CD4-positive, alpha-beta T cell treated with Interleukin-4 for 1 hour (primary cell): Measurements from ENCODE around the gene LILRA6.
A peak's percentile ranks its signal among the peaks of the same experiment; 100 is the strongest.
"Not testable (repeated sequence)": the region's sequence is repeated elsewhere in the genome, so short reads cannot be mapped to it uniquely, and the experiment has no call there.

Experiments
- DNase-seq, 2 donors: peaks; one replicate each; pipeline ENCODE4 v3.0.0-alpha.2; 2020 to 2022

LILRA6 gene

GRCh38 chr19:54206831-54207177 is 35.8 kb downstream of the LILRA6 start:
- DNase-seq = no peak

DNA sequence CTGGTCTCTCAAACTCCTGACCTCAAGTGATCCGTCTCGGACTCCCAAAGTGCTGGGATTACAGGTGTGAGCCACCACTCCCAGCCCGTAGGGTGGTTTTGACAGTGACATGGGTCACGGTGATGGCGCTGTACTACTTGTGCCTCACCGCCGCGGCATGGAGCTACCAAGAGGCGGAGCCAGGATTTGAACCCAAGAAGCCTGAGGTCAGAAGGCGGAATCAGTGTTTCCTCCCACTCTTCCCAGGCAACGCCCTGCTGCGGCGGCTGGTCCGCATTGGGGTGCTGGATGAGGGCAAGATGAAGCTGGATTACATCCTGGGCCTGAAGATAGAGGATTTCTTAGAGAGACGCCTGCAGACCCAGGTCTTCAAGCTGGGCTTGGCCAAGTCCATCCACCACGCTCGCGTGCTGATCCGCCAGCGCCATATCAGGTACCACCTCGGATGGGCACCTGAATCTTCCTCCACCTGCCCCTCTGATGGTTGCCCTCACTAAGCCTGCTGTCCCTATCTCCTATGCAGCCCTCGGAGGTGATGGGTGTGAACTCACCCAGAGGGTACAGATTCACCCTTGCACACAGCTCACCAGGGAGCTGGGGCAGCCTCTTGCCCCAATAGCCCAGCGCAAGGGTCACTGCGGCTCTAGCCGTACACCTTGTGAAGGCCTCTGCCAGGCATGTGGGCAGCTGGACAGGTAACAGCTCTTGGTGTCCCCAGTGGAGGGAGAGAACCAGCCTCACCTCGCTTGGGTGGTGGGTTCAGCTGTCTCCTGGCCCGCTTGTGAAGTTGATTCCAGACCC is 36.4 kb downstream of the LILRA6 start:
- DNase-seq = no peak

- DNase-seq = no peak
Measured at GRCh38 chr19:54204767-54205468, 37.7 kb downstream of the LILRA6 start.

- no peak for DNase-seq
Measured at GRCh38 chr19:54203151-54203611, 39.4 kb downstream of the LILRA6 start.

- DNase-seq = no peak
Measured at GRCh38 chr19:54201980-54202379, 40.6 kb downstream of the LILRA6 start.

DNA sequence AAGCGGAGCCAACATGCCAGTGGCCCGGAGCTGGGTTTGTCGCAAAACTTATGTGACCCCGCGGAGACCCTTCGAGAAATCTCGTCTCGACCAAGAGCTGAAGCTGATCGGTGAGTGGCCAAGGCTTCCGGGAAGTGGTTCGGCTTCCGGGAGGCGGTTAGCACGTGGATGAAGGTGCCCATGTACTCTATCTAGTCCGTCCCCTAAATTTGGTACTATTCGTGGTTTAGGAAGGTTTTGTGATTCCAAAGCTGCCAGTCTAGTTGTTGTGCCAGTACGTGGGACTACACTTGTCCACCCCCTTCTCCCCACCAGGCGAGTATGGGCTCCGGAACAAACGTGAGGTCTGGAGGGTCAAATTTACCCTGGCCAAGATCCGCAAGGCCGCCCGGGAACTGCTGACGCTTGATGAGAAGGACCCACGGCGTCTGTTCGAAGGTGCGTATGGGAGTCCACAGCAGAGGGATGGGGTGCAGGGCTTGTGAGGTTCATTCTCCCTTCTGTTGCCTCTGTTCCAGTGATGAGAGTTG is 41.4 kb downstream of the LILRA6 start:
- no peak for DNase-seq

- DNase-seq = no peak
Measured at GRCh38 chr19:54199401-54199800, 43.2 kb downstream of the LILRA6 start.

- DNase-seq = no peak
Measured at GRCh38 chr19:54197121-54197520, 45.5 kb downstream of the LILRA6 start.

- no peak for DNase-seq
Measured at GRCh38 chr19:54196536-54196935, 46.1 kb downstream of the LILRA6 start.

DNA sequence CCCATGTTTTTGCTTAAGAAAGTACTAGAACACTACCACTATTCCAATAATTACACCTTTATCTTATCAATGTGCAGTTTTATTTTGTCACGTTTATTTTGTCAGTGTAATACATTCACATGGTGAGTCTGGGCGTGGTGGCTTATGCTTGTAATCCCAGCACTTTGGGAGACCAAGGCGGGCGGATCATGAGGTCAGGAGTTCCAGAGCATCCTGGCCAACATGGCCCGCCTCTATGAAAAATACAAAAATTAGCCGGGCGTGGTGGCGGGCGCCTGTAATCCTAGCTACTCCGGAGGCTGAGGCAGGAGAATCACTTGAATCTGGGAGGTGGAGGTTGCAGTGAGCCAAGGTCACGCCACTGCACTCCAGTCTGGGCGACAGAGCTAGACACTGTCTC is 48.1 kb downstream of the LILRA6 start:
- not testable (repeated sequence) for DNase-seq

GRCh38 chr19:54193011-54193410 is 49.6 kb downstream of the LILRA6 start:
- DNase-seq = no peak

DNA sequence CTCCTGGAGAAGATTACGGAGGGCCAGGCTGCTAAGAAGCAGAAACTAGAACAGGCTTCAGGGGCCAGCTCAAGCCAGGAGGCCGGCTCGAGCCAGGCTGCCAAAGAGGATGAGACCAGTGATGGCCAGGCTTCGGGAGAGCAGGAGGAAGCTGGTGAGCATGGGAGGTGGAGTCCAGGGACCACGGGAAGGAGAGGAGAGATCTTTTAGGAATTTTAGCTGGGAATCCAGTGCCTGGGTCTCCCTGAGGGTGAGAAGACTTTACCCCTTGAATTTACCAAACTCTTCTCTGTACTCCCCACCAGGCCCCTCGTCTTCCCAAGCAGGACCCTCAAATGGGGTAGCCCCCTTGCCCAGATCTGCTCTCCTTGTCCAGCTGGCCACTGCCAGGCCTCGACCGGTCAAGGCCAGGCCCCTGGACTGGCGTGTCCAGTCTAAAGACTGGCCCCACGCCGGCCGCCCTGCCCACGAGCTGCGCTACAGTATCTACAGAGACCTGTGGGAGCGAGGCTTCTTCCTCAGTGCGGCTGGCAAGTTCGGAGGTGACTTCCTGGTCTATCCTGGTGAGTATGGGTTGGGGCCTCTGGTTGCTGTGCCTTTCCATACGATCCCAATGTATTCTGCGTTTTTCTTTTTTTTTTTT is 50.7 kb downstream of the LILRA6 start:
- no peak for DNase-seq

DNA sequence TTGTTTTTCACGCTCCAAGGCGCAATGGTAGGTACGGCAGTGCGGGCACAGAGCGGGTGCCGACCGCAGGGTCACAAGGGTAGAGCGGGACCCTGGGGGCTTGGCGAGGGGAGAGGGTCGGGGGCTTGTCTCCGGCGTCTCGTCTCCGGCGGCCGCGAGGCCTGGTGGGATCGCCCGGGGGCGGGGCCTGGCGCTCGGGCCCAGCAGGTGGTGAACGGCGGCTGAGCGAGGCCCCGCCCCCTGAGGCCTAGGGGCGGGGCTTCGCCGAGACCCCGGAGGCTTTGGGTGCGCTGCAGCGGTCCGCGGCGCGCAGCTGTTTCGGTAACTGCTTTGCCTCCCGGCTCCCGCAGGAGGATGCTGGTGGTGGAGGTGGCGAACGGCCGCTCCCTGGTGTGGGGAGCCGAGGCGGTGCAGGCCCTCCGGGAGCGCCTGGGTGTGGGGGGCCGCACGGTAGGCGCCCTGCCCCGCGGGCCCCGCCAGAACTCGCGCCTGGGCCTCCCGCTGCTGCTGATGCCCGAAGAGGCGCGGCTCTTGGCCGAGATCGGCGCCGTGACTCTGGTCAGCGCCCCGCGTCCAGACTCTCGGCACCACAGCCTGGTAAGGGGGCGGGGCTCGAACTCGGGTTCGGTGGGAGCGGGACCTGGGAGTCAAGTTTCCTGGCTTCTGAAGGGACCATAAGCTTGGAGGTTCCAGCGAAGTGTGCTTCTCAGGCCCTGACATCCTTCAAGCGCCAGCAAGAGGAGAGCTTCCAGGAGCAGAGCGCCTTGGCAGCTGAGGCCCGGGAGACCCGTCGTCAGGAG is 51.4 kb downstream of the LILRA6 start, which contains the start of gene TSEN34:
Gene TSEN34 (plus strand): TSS at position 298 of the 800 bp plus-strand sequence. CDS start 57 bp downstream, at position 355.
- DNase-seq = no peak

GRCh38 chr19:54190503-54191010 is 52.0 kb downstream of the LILRA6 start:
- peak; percentile 100 for DNase-seq

DNA sequence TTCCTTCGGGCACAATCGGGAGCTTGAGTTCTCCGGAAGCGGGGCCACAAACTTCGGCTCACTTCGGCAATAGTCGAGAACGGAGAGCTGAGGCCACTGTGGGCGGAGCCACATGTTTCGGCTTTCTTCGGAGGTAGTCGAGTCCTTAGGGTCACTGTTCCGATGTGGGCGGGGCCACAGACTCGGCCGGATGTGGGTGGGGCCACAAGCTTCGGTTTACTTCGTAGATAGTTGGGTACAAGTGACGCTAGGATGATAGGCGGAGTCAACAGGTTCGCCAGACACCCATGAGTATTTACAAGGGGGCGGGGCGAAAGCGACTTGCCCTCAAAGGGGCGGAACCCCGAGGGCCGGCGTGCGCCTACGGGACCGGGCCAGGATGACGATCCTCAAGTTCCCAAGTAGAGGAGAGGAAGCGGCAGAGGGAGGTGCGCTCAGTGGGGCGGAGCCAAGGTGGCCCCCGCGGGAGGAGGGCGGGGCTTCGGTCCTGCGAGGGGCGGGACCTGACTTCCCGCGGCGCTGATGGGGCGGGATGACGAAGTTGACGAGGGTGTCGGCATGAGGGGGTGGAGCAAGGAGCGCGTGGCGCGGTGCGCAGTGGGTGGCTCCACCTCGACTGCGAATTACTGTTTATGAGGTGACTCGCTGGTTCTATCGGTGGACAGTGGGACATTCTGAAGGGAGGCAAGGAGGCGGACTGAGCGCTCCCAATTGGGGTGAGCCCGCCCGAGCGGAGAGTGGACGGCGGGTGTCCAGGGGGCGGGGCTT is 52.7 kb downstream of the LILRA6 start:
- peak; percentile 100 for DNase-seq

DNA sequence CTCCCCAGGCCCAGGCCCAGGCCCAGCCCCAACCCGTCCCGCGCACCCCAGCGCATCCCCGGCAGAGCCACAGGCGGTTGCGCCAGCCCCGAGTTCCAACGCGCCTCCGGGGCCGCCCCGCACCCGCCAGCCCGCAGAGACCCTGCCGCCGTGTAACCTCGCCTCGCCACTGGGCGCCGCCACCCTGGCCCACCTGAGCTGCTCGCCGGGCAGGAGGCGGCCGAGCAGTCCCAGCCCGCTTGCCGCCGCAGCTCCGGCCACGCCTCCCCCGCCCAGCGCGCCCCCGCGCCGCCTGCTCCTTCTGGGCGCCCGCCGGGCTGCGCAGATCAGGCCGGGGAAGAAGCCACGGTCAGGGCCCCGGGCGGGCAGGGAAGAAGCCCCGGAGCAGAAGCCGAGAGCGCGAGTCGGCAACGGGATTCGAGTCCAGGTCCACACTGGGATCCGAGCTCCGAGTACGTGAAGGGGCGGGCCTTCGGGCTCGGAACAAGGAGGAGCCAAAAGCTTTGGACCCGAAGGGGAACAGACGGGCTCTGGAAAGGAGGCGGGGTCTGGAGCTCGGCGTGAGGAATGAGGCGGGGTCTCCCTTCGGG is 53.4 kb downstream of the LILRA6 start, which contains the start of gene MBOAT7:
Gene MBOAT7 (minus strand): TSS at position 436 of the 590 bp plus-strand sequence. CDS start 1,072 bp downstream, outside the sequence.
- DNase-seq = no peak

DNA sequence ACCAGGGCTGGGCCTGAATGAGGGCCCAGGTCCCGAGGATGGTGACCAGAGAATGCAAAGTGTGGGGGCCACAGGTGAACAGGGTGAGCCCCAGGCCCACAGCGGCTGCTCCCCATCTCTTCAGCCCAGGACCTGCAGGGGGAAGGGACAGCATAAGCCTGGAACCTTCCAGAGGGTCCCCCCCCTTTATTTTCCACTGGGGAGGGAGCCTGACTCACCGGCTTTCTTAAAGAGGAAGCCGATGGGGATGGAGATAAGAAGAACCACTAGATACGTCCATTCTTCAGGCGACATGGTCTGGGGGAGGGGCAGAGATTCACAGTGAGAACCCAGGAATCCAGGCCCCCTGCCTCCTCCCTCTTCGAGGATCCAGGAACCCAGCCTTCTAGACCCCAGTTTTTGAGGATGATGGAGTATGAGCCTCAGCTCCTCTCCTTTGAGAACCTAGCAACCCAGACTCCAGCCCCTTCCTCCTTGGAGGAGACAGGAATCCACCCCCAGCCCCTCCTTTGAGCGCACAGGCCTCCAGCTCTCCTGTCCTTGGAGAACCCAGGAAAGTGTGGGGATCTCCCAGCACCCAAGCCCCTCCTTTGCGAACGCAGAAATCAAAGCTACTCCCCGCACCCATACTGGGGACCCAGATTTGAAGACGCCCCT is 54.2 kb downstream of the LILRA6 start:
- DNase-seq = peak; percentile 69 to 72

DNA sequence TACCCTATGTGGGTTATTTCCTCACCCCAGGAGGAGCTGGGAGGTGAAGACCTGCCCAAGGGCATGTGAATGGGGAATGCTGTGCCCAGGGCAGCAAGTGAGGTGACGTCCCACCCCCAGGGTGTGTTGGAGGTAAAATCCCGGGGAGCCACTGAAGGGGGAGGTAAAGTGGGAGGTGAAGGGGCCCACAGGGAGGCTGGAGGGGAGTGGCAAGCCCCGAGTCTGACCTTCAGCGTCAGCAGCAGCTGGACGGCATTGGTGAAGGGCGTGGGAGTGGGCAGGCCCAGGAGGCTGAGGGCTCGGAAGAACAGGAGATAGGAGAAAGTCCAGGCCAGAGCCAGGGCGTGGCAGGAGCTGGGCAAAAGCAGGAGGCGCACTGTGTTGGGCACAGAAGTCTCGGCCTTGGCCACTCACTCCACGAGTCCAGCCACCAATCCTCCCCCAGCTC is 55.6 kb downstream of the LILRA6 start:
- no peak for DNase-seq
